G401 (cell line): ENCODE measurements around the gene TIGD4. TPM values are rescaled to one million over a fixed set of nuclear protein-coding genes. Genes with fewer than 3 reads are reported as not detected.

ENCODE experiments used
- DNase-seq: peaks from one replicate; pipeline ENCODE4 v3.0.0-alpha.2; 2015; ENCODE audit warnings: low spot score
- in situ Hi-C: cut with HindIII; loops from 2 replicates; pipeline ENCODE4 v1.10.0; 2016; ENCODE audit warnings: low sequenced_read_pairs, mixed read lengths
- total RNA-seq: library from RNA; depleted of rRNA; stranded (reverse); fragments of >200 nt; shearing (Covaris generic); gene quantifications from 2 replicates; pipeline ENCODE4 v1.2.3, GENCODE V29; 2014; rRNA removed

TIGD4 gene
- total RNA-seq, 1 experiment from 2014 or later, result 0.85 TPM

- no peak for DNase-seq
- in situ Hi-C loops, result no loop called here
Observed at GRCh38 chr4:152734015-152734698, 45.4 kb downstream of the TIGD4 start.

- DNase-seq, result no peak
- in situ Hi-C loops, result no loop called here
Observed at GRCh38 chr4:152731997-152732396, 47.5 kb downstream of the TIGD4 start.

GRCh38 chr4:152729466-152729865, 50.1 kb downstream of the TIGD4 start:
- no peak for DNase-seq
- in situ Hi-C loops, result no loop called here

GRCh38 chr4:152728343-152728742, 51.2 kb downstream of the TIGD4 start:
- no peak for DNase-seq
- in situ Hi-C loops, result no loop called here

- in situ Hi-C loops, result no loop called here
- no peak for DNase-seq
Observed at GRCh38 chr4:152727784-152728183, 51.7 kb downstream of the TIGD4 start.

- in situ Hi-C loops, result no loop called here
- DNase-seq, result no peak
Observed at GRCh38 chr4:152724494-152724893, 55.0 kb downstream of the TIGD4 start.

- DNase-seq, result no peak
- in situ Hi-C loops, result no loop called here
Observed at GRCh38 chr4:152723236-152723635, 56.3 kb downstream of the TIGD4 start.

GRCh38 chr4:152719801-152720556, 59.6 kb downstream of the TIGD4 start:
- in situ Hi-C loops, result no loop called here
- peak; percentile 49 for DNase-seq

Other genes starting within 250 kb of the TIGD4 start
- gene FBXW7, start 243.6 kb downstream of the TIGD4 start, total RNA-seq, result 45.2 and 59.5 TPM in 2 replicates
- gene TMEM154, start 99.7 kb downstream of the TIGD4 start, total RNA-seq, result not detected in 2 replicates
- gene ARFIP1, start 224 bp upstream of the TIGD4 start, total RNA-seq, result 36.3 and 45.0 TPM in 2 replicates
- 0.06 and 0.27 TPM in 2 replicates for gene FHDC1, start 156.6 kb upstream of the TIGD4 start, total RNA-seq